Nephron progenitor cell (in vitro differentiated cells): ENCODE measurements around the gene DGKQ.

Source experiments
- DNase-seq: peaks from one replicate; pipeline ENCODE4 v3.0.0; 2021
- H3K27ac Mint-ChIP-seq: 2 replicates; pipeline ENCODE4 v1.8.0; 2021; ENCODE audit warnings: mild to moderate bottlenecking, moderate library complexity, mixed read lengths
- H3K27me3 Mint-ChIP-seq: 2 replicates; pipeline ENCODE4 v1.8.0; 2021; ENCODE audit warnings: mild to moderate bottlenecking, low read depth, mixed read lengths; ENCODE audit not compliant: poor library complexity
- H3K36me3 Mint-ChIP-seq: 2 replicates; pipeline ENCODE4 v1.8.0; 2021; ENCODE audit warnings: low read depth, mixed read lengths
- H3K4me1 Mint-ChIP-seq: 2 replicates; pipeline ENCODE4 v1.8.0; 2021; ENCODE audit warnings: mixed read lengths
- H3K4me3 Mint-ChIP-seq: 2 replicates; pipeline ENCODE4 v1.8.0; 2021; ENCODE audit warnings: mild to moderate bottlenecking, moderate library complexity, mixed read lengths
- H3K9me3 Mint-ChIP-seq: 2 replicates; pipeline ENCODE4 v1.8.0; 2021; ENCODE audit warnings: mild to moderate bottlenecking, moderate library complexity, mixed read lengths
- CTCF ChIP-seq: fragments of 200-600 bp; sonication (generic); IDR thresholded peaks from 2 replicates; pipeline ENCODE4 v1.5.0; 2021; ENCODE audit warnings: antibody characterized with exemption

DGKQ gene

GRCh38 chr4:960636-961350 is 12.6 kb downstream of the DGKQ start:
- H3K9me3 Mint-ChIP-seq: no peaks in the 10 kb centered on the region
- DNase-seq: no peak
- H3K27me3 Mint-ChIP-seq: peaks cover 4% of the 10 kb centered on the region
- peaks cover 4% of the 10 kb centered on the region for H3K4me1 Mint-ChIP-seq
- no peaks in the 10 kb centered on the region for H3K36me3 Mint-ChIP-seq
- no peak for TF ChIP-seq CTCF
- no peak overlapping the region for H3K27ac Mint-ChIP-seq
- no peak overlapping the region for H3K4me3 Mint-ChIP-seq

- H3K4me1 Mint-ChIP-seq: peaks cover 4% of the 10 kb centered on the region
- no peaks in the 10 kb centered on the region for H3K36me3 Mint-ChIP-seq
- DNase-seq: no peak
- no peak for TF ChIP-seq CTCF
- no peak overlapping the region for H3K4me3 Mint-ChIP-seq
- H3K9me3 Mint-ChIP-seq: no peaks in the 10 kb centered on the region
- H3K27ac Mint-ChIP-seq: no peak overlapping the region
- H3K27me3 Mint-ChIP-seq: peaks cover under 1% of the 10 kb centered on the region
Measured at GRCh38 chr4:960140-960635, 13.2 kb downstream of the DGKQ start.

GRCh38 chr4:959338-960139 is 13.8 kb downstream of the DGKQ start:
- H3K4me1 Mint-ChIP-seq: peaks cover 8% of the 10 kb centered on the region
- H3K27ac Mint-ChIP-seq: no peak overlapping the region
- H3K36me3 Mint-ChIP-seq: peaks cover 4% of the 10 kb centered on the region
- no peaks in the 10 kb centered on the region for H3K27me3 Mint-ChIP-seq
- H3K4me3 Mint-ChIP-seq: no peak overlapping the region
- no peak for TF ChIP-seq CTCF
- DNase-seq: no peak
- H3K9me3 Mint-ChIP-seq: no peaks in the 10 kb centered on the region

DNA sequence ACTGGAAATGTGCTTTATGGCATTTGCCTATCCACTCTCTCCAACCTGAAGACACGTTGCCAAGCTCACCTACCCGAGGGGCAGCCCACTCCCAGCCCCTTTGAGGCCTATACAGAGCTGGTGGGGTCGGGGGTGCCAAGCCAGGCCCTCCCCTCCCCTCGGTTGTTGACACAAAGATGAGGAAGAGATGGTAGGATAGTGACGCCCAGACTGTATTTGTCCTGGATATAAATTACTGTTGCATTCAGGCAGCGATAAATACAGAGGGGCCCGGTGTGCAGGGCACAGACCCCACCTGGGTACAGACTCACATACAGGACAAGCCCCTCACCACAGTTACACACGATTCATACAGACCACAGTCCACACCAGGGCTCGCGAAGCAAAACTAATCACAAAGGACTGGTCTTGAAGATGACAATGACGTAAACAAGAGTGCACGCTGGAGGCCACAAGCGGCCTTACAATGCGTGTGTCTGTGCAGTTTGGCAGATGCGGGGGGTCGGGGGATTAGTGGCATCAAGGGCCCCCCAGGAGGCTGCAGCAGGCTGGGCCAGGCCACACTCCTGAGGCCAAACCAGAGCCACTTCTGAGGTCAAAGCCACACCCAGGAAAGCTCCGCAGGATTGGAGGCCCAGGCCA is 14.6 kb downstream of the DGKQ start:
- peaks cover 9% of the 10 kb centered on the region for H3K36me3 Mint-ChIP-seq
- H3K27ac Mint-ChIP-seq: no peak overlapping the region
- peaks cover 13% of the 10 kb centered on the region for H3K4me1 Mint-ChIP-seq
- no peaks in the 10 kb centered on the region for H3K9me3 Mint-ChIP-seq
- no peak for TF ChIP-seq CTCF
- H3K4me3 Mint-ChIP-seq: no peak overlapping the region
- H3K27me3 Mint-ChIP-seq: no peaks in the 10 kb centered on the region
- DNase-seq: no peak

GRCh38 chr4:958314-958665 is 15.1 kb downstream of the DGKQ start:
- Mint-ChIP-seq H3K36me3 (peaks cover 9% of the 10 kb centered on the region), H3K27ac (no peak overlapping the region), H3K4me1 (peaks cover 13% of the 10 kb centered on the region), H3K9me3 (no peaks in the 10 kb centered on the region), H3K4me3 (no peak overlapping the region), H3K27me3 (no peaks in the 10 kb centered on the region)
- DNase-seq: no peak
- TF ChIP-seq CTCF: no peak
